Endodermal cell (in vitro differentiated cells): ENCODE measurements around the gene TTC8. TPM values are rescaled to one million over a fixed set of nuclear protein-coding genes. Genes with fewer than 3 reads are reported as not detected.

Experiments
- DNase-seq: peaks from one replicate; pipeline ENCODE4 v3.0.0-alpha.2; 2017
- H3K27ac ChIP-seq: 2 replicates; pipeline ENCODE4 v1.5.1; 2013; ENCODE audit warnings: mild to moderate bottlenecking, low read depth, low read length, moderate library complexity
- H3K27me3 ChIP-seq: 2 replicates; pipeline ENCODE4 v1.6.1; 2013; ENCODE audit warnings: mild to moderate bottlenecking, low read length, moderate library complexity; ENCODE audit not compliant: insufficient read depth, control insufficient read depth, poor library complexity, severe bottlenecking
- H3K36me3 ChIP-seq: 2 replicates; pipeline ENCODE4 v1.7.0; 2013; ENCODE audit warnings: mild to moderate bottlenecking, low read length, moderate library complexity; ENCODE audit not compliant: control insufficient read depth, insufficient read depth
- H3K4me1 ChIP-seq: one replicate; pipeline ENCODE4 v1.7.0; 2013; ENCODE audit warnings: low read length; ENCODE audit not compliant: control insufficient read depth, insufficient read depth
- H3K4me3 ChIP-seq: 2 replicates; pipeline ENCODE4 v1.5.1; 2013; ENCODE audit warnings: mild to moderate bottlenecking, low read length, moderate library complexity
- H3K9ac ChIP-seq: 2 replicates; pipeline ENCODE4 v1.6.1; 2013; ENCODE audit warnings: mild to moderate bottlenecking, low read length, moderate library complexity; ENCODE audit not compliant: poor library complexity, severe bottlenecking; ENCODE audit errors: extremely low read depth
- H3K9me3 ChIP-seq: 2 replicates; pipeline ENCODE4 v1.6.1; 2013; ENCODE audit warnings: mild to moderate bottlenecking, low read length, moderate library complexity; ENCODE audit not compliant: control insufficient read depth
- H3K27ac Mint-ChIP-seq: 2 replicates; pipeline ENCODE4 v1.8.0; 2020; ENCODE audit warnings: mixed read lengths
- H3K27me3 Mint-ChIP-seq: 2 replicates; pipeline ENCODE4 v1.8.0; 2021; ENCODE audit warnings: mild to moderate bottlenecking, mixed read lengths; ENCODE audit not compliant: insufficient read depth
- H3K36me3 Mint-ChIP-seq: 2 replicates; pipeline ENCODE4 v1.8.0; 2020; ENCODE audit warnings: low read depth, mixed read lengths
- H3K4me1 Mint-ChIP-seq: 2 replicates; pipeline ENCODE4 v1.8.0; 2020; ENCODE audit warnings: mixed read lengths
- H3K4me3 Mint-ChIP-seq: 2 replicates; pipeline ENCODE4 v1.8.0; 2020; ENCODE audit warnings: mild to moderate bottlenecking, moderate library complexity, mixed read lengths
- H3K9me3 Mint-ChIP-seq: 2 replicates; pipeline ENCODE4 v1.8.0; 2020; ENCODE audit warnings: mild to moderate bottlenecking, mixed read lengths
- WGBS, 2 experiments: methylation state at CpG; one replicate each; pipeline versions ENCODE4 v1.1.5 to v1.1.7; 2013; ENCODE audit warnings: missing lambda C conversion rate in 2 of 2, mixed read lengths in 1 of 2; ENCODE audit not compliant: insufficient coverage in 1 of 2, insufficient read length in 1 of 2; 5-methylcytosine and 5-hydroxymethylcytosine counted together
- total RNA-seq, 2 donors: library from RNA; stranded (reverse); fragmentation: NEBNext Ultra II Directional in 1 of 2; extraction: Animal tissue kit (Norgen Biotek cat#: 25700) in 1 of 2; gene quantifications; 2 replicates in 1 of 2; 3 replicates in 1 of 2; pipeline ENCODE4 v1.2.1, GENCODE V29; 2021
- TF ChIP-seq, protein P1 (sequence below): fragments of 200-600 bp; sonication (generic); conservative IDR thresholded peaks from 2 replicates; pipeline ENCODE4 v1.5.0; 2021; ENCODE audit warnings: antibody characterized with exemption, mild to moderate bottlenecking

Gene TTC8
- total RNA-seq, 2 donors from 2014 or later = 25.6 to 33.4 TPM

DNA sequence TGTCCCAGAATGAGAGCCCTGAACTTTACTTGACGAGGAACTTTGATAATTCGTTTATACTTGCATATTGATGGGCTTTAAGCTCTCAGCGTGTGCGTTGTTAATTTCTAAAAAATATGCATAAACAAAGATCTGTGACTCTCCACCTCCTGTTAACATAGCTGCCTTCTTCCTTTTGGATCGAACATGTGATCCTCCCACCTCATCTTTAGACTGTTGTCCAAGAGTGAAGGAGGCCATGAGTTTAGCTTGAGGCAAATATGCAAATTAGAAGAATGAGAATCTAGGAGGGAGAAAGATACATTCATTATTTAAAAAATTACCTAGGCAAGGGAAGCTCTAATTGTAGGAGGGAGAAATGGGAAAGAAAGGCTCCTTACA is 617 bp downstream of the TTC8 start:
- peak overlapping the region; percentile 85 for H3K4me3 ChIP-seq
- peaks cover 36% of the 10 kb centered on the region for H3K4me1 Mint-ChIP-seq
- no peak for DNase-seq
- H3K9me3 ChIP-seq = no peaks in the 10 kb centered on the region
- H3K4me1 ChIP-seq = peaks cover 5% of the 10 kb centered on the region
- H3K36me3 ChIP-seq = no peaks in the 10 kb centered on the region
- H3K9ac ChIP-seq = peak overlapping the region; percentile 94
- TF ChIP-seq, protein P1, sequence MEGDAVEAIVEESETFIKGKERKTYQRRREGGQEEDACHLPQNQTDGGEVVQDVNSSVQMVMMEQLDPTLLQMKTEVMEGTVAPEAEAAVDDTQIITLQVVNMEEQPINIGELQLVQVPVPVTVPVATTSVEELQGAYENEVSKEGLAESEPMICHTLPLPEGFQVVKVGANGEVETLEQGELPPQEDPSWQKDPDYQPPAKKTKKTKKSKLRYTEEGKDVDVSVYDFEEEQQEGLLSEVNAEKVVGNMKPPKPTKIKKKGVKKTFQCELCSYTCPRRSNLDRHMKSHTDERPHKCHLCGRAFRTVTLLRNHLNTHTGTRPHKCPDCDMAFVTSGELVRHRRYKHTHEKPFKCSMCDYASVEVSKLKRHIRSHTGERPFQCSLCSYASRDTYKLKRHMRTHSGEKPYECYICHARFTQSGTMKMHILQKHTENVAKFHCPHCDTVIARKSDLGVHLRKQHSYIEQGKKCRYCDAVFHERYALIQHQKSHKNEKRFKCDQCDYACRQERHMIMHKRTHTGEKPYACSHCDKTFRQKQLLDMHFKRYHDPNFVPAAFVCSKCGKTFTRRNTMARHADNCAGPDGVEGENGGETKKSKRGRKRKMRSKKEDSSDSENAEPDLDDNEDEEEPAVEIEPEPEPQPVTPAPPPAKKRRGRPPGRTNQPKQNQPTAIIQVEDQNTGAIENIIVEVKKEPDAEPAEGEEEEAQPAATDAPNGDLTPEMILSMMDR = no peak
- H3K27ac ChIP-seq = peak overlapping the region; percentile 99
- H3K27me3 ChIP-seq = no peaks in the 10 kb centered on the region
- peak overlapping the region; percentile 100 for H3K27ac Mint-ChIP-seq
- H3K27me3 Mint-ChIP-seq = no peaks in the 10 kb centered on the region
- no peaks in the 10 kb centered on the region for H3K9me3 Mint-ChIP-seq
- H3K4me3 Mint-ChIP-seq = peak overlapping the region; percentile 65
- 18% methylated on average over 5 of the region's 5 CpGs; no CpG with 5 or more reads in 1 of the 2 experiments for WGBS, 2 experiments
- no peaks in the 10 kb centered on the region for H3K36me3 Mint-ChIP-seq

DNA sequence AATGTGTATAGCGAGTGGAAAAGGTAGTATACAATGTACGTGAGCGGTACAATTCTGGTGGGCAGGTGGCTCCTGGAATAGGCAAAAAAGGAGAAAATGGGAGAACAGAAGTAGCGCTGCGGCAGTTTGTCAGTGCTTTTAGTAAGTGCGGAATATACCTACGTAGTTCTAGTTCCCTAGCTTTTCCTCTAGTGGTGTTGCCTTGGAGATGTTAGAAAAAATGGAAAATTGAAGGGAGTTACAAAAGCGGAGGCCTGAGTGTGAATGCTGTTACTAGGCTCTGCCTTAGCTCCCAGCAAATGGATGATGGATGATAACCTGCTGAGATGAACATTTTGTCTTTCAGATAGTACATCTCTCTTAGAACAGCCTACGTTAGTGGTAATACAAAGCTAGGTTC is 1.1 kb downstream of the TTC8 start:
- peak overlapping the region; percentile 65 for H3K4me3 Mint-ChIP-seq
- peak overlapping the region; percentile 99 for H3K27ac ChIP-seq
- H3K9ac ChIP-seq = peak overlapping the region; percentile 94
- TF ChIP-seq, protein P1 = no peak
- H3K4me1 Mint-ChIP-seq = peaks cover 37% of the 10 kb centered on the region
- H3K4me1 ChIP-seq = peaks cover 5% of the 10 kb centered on the region
- H3K4me3 ChIP-seq = peak overlapping the region; percentile 85
- H3K36me3 Mint-ChIP-seq = peaks cover 2% of the 10 kb centered on the region
- 79 to 96% methylated on average over 8 of the region's 9 CpGs for WGBS, 2 experiments
- H3K27ac Mint-ChIP-seq = no peak overlapping the region
- H3K27me3 ChIP-seq = no peaks in the 10 kb centered on the region
- H3K27me3 Mint-ChIP-seq = no peaks in the 10 kb centered on the region
- no peak for DNase-seq
- H3K9me3 ChIP-seq = peaks cover under 1% of the 10 kb centered on the region
- no peaks in the 10 kb centered on the region for H3K36me3 ChIP-seq
- H3K9me3 Mint-ChIP-seq = peaks cover 1% of the 10 kb centered on the region

DNA sequence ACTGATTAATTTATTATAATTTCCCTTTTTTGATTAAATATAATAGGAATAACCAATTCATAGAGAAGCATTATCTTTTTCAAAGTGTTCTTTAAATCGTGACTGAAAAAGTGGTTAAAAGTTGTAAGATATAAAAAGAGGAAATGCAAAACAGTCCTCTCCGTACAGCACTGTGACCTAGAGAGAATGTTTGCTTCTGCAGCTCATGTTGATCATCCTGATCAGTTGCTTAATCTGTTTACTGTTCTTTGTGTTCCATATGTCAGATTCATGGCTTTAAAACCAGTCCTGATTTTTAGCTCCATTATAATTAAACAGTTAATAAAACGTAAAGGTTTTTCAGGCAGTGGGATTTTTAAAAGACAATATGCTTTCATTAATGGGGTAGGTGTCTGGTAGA is 4.7 kb downstream of the TTC8 start:
- peaks cover 13% of the 10 kb centered on the region for H3K36me3 Mint-ChIP-seq
- H3K27ac Mint-ChIP-seq = peak overlapping the region; percentile 22
- peaks cover 8% of the 10 kb centered on the region for H3K4me1 ChIP-seq
- no peak overlapping the region for H3K4me3 Mint-ChIP-seq
- H3K27ac ChIP-seq = no peak overlapping the region
- H3K27me3 Mint-ChIP-seq = no peaks in the 10 kb centered on the region
- no peak overlapping the region for H3K4me3 ChIP-seq
- TF ChIP-seq, protein P1 = no peak
- peaks cover 7% of the 10 kb centered on the region for H3K9me3 Mint-ChIP-seq
- peaks cover 14% of the 10 kb centered on the region for H3K36me3 ChIP-seq
- H3K9me3 ChIP-seq = peaks cover 12% of the 10 kb centered on the region
- no peak for DNase-seq
- H3K4me1 Mint-ChIP-seq = peaks cover 44% of the 10 kb centered on the region
- WGBS, 2 experiments = 84 to 92% methylated on average over 2 to 3 of the region's 3 CpGs
- H3K27me3 ChIP-seq = no peaks in the 10 kb centered on the region
- H3K9ac ChIP-seq = no peak overlapping the region
